ENCODE data around the gene IGFL2.

Gene IGFL2

DNA sequence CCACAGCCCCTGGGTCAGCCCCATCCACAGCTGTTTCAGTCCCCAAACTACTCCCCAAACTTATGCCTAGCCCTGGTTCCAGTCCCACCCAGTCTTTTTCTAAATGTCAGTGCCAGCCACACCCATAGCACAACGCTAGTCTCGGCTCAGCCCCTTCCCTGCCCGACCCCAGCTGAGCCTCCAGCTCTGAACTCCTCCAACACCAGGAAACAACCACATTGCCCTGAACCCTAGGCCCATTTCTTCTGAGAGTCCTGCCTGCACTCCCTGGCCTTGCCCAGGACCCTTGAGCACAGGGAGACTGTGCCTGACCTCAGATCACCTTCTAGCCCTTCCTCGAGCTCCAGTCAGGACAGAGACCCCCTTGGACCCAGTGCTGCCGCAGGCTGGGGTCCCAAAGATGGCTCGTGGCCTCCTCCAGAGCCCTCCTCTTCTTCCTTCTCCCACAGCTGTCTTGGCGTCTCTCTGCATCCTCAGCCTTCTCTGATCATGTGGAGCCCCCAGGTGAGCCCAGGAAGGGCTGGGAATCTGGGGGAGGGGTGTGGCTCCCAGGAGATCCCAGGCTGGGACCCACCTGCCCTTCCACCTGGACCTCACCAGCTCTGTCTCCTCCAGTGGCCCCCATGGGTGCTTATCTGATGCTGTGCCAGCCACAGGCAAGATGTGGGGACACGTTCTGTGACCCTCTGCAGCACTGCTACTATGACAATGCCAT lies 48.5 kb downstream of the IGFL2 start:
- Histone ChIP-seq H3K23ac (ENCODE audit: low read length in 2 of 2) (no peak overlapping the region), H3K4me3 (ENCODE audit: insufficient read depth in 1 of 2, low read depth in 1 of 2, low read length in 2 of 2) (no peak overlapping the region), H3K9ac (ENCODE audit: low read length) (no peak overlapping the region), H3K27me3 (ENCODE audit: control insufficient read depth in 1 of 2, insufficient read depth in 1 of 2, low read length in 2 of 2) (peaks cover 22 to 76% of the 10 kb centered on the region in 2 experiments), H3K36me3 (ENCODE audit: control insufficient read depth in 1 of 2, insufficient read depth in 2 of 2, low read depth in 1 of 2, low read length in 2 of 2) (no peaks in the 10 kb centered on the region), H2AFZ (ENCODE audit: low read depth, low read length) (no peak overlapping the region), H3K4me1 (ENCODE audit: control insufficient read depth, insufficient read depth, low read depth, low read length) (peaks cover 11% of the 10 kb centered on the region), H3K4me2 (ENCODE audit: low read length, poor library complexity, severe bottlenecking) (no peak overlapping the region), H2AK5ac (ENCODE audit: low read length, severe bottlenecking) (no peak overlapping the region), H2BK120ac (ENCODE audit: low read depth, low read length) (no peak overlapping the region), H2BK5ac (ENCODE audit: low read depth, low read length, poor library complexity, severe bottlenecking) (no peak overlapping the region), H2BK12ac (ENCODE audit: low read length in 2 of 2) (no peak overlapping the region), H3K79me1 (replicated peaks; ENCODE audit: low read length, poor library complexity, severe bottlenecking) (no peaks in the 10 kb centered on the region), H3K18ac (ENCODE audit: low read depth in 1 of 2, low read length in 2 of 2) (no peak overlapping the region), H4K8ac (ENCODE audit: low read length) (no peak overlapping the region), H3K9me3 (ENCODE audit: control insufficient read depth, low read length) (no peaks in the 10 kb centered on the region), H4K91ac (ENCODE audit: low read length) (no peak overlapping the region), H3K27ac (ENCODE audit: low read length, poor library complexity, severe bottlenecking) (no peak overlapping the region), H3K14ac (ENCODE audit: low read length in 2 of 2) (peak overlapping the region in 1 of 2 experiments; percentile 83), H3K4ac (ENCODE audit: low read depth in 1 of 2, low read length in 2 of 2) (no peak overlapping the region), H2BK15ac (ENCODE audit: low read depth, poor library complexity, severe bottlenecking) (no peak overlapping the region)
- DNase-seq: no peak
- WGBS: 68% methylated on average over 5 of the region's 8 CpGs

DNA sequence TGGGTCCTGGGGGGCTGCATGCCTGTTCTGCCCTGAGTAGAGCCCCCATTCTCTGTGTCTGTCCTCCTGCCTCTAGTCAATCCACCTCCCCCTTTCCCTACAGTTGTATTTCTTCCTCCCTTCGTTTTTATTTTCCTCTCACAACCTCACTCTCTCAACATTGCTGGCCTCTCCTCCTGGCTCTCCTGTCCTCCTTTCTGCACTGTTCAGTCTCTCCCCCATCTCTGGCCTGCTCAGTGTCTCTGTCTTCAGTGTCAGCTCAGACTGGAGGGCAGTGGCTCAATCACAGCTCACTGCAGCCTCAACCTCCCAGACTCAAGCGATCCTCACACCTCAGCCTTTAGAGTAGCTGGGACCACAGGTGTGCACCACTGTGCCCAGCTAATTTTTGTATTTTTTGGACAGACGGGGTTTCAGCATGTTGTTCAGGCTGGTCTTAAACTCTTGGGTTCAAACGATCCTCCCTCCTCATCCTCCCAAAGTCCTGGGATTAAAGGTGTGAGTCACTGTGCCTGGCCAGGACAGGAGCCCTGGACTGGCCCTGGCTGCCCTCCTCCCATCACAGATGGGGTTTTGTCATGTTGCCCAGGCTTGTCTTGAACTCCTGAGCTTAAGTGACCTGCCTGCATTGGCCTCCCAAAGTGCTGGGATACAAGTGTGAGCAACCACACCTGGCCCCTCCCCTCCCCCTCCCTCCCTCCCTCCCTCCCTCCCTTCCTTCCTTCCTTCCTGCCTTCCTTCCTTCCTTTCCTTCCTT lies 49.5 kb downstream of the IGFL2 start:
- no peak overlapping the region for H4K91ac ChIP-seq (ENCODE audit: low read length)
- no peak overlapping the region for H3K14ac ChIP-seq (ENCODE audit: low read length in 2 of 2)
- no peak overlapping the region for H3K23ac ChIP-seq (ENCODE audit: low read length in 2 of 2)
- no peak for DNase-seq
- H4K8ac ChIP-seq (ENCODE audit: low read length): no peak overlapping the region
- H3K79me1 ChIP-seq (replicated peaks; ENCODE audit: low read length, poor library complexity, severe bottlenecking): no peaks in the 10 kb centered on the region
- no peak overlapping the region for H2BK12ac ChIP-seq (ENCODE audit: low read length in 2 of 2)
- no peak overlapping the region for H3K27ac ChIP-seq (ENCODE audit: low read length, poor library complexity, severe bottlenecking)
- H2BK15ac ChIP-seq (ENCODE audit: low read depth, poor library complexity, severe bottlenecking): no peak overlapping the region
- peaks cover 14% of the 10 kb centered on the region for H3K4me1 ChIP-seq (ENCODE audit: control insufficient read depth, insufficient read depth, low read depth, low read length)
- no peak overlapping the region for H3K18ac ChIP-seq (ENCODE audit: low read depth in 1 of 2, low read length in 2 of 2)
- no peak overlapping the region for H3K4ac ChIP-seq (ENCODE audit: low read depth in 1 of 2, low read length in 2 of 2)
- no peaks in the 10 kb centered on the region for H3K36me3 ChIP-seq (ENCODE audit: control insufficient read depth in 1 of 2, insufficient read depth in 2 of 2, low read depth in 1 of 2, low read length in 2 of 2)
- H3K4me3 ChIP-seq (ENCODE audit: insufficient read depth in 1 of 2, low read depth in 1 of 2, low read length in 2 of 2): no peak overlapping the region
- no peak overlapping the region for H2AK5ac ChIP-seq (ENCODE audit: low read length, severe bottlenecking)
- H3K9ac ChIP-seq (ENCODE audit: low read length): no peak overlapping the region
- H2AFZ ChIP-seq (ENCODE audit: low read depth, low read length): no peak overlapping the region
- H2BK5ac ChIP-seq (ENCODE audit: low read depth, low read length, poor library complexity, severe bottlenecking): no peak overlapping the region
- no peaks in the 10 kb centered on the region for H3K9me3 ChIP-seq (ENCODE audit: control insufficient read depth, low read length)
- 66% methylated on average over 4 of the region's 4 CpGs for WGBS
- H3K27me3 ChIP-seq (ENCODE audit: control insufficient read depth in 1 of 2, insufficient read depth in 1 of 2, low read length in 2 of 2): peaks cover 22 to 80% of the 10 kb centered on the region in 2 experiments
- no peak overlapping the region for H2BK120ac ChIP-seq (ENCODE audit: low read depth, low read length)
- no peak overlapping the region for H3K4me2 ChIP-seq (ENCODE audit: low read length, poor library complexity, severe bottlenecking)

- peaks cover 28 to 88% of the 10 kb centered on the region in 2 experiments for H3K27me3 ChIP-seq (ENCODE audit: control insufficient read depth in 1 of 2, insufficient read depth in 1 of 2, low read length in 2 of 2)
- H4K8ac ChIP-seq (ENCODE audit: low read length): no peak overlapping the region
- no peaks in the 10 kb centered on the region for H3K9me3 ChIP-seq (ENCODE audit: control insufficient read depth, low read length)
- no peak overlapping the region for H2AK5ac ChIP-seq (ENCODE audit: low read length, severe bottlenecking)
- no peak overlapping the region for H3K18ac ChIP-seq (ENCODE audit: low read depth in 1 of 2, low read length in 2 of 2)
- no peak overlapping the region for H2BK12ac ChIP-seq (ENCODE audit: low read length in 2 of 2)
- no peak overlapping the region for H3K27ac ChIP-seq (ENCODE audit: low read length, poor library complexity, severe bottlenecking)
- peaks cover 14% of the 10 kb centered on the region for H3K4me1 ChIP-seq (ENCODE audit: control insufficient read depth, insufficient read depth, low read depth, low read length)
- H4K91ac ChIP-seq (ENCODE audit: low read length): no peak overlapping the region
- H3K23ac ChIP-seq (ENCODE audit: low read length in 2 of 2): no peak overlapping the region
- H3K9ac ChIP-seq (ENCODE audit: low read length): no peak overlapping the region
- H3K14ac ChIP-seq (ENCODE audit: low read length in 2 of 2): no peak overlapping the region
- H3K4me3 ChIP-seq (ENCODE audit: insufficient read depth in 1 of 2, low read depth in 1 of 2, low read length in 2 of 2): no peak overlapping the region
- H2BK5ac ChIP-seq (ENCODE audit: low read depth, low read length, poor library complexity, severe bottlenecking): no peak overlapping the region
- no peak overlapping the region for H2AFZ ChIP-seq (ENCODE audit: low read depth, low read length)
- DNase-seq: no peak
- no peak overlapping the region for H2BK15ac ChIP-seq (ENCODE audit: low read depth, poor library complexity, severe bottlenecking)
- H2BK120ac ChIP-seq (ENCODE audit: low read depth, low read length): no peak overlapping the region
- H3K4ac ChIP-seq (ENCODE audit: low read depth in 1 of 2, low read length in 2 of 2): no peak overlapping the region
- WGBS: 73% methylated on average over 3 of the region's 3 CpGs
- no peak overlapping the region for H3K4me2 ChIP-seq (ENCODE audit: low read length, poor library complexity, severe bottlenecking)
- H3K79me1 ChIP-seq (replicated peaks; ENCODE audit: low read length, poor library complexity, severe bottlenecking): no peaks in the 10 kb centered on the region
- H3K36me3 ChIP-seq (ENCODE audit: control insufficient read depth in 1 of 2, insufficient read depth in 2 of 2, low read depth in 1 of 2, low read length in 2 of 2): no peaks in the 10 kb centered on the region
These were observed 50.7 kb downstream of the IGFL2 start for GRCh38 chr19:46198756-46199155.

- Histone ChIP-seq H2BK12ac (ENCODE audit: low read length in 2 of 2) (no peak overlapping the region), H3K9ac (ENCODE audit: low read length) (no peak overlapping the region), H3K4me1 (ENCODE audit: control insufficient read depth, insufficient read depth, low read depth, low read length) (peaks cover 18% of the 10 kb centered on the region), H2BK120ac (ENCODE audit: low read depth, low read length) (no peak overlapping the region), H2AFZ (ENCODE audit: low read depth, low read length) (no peak overlapping the region), H2BK15ac (ENCODE audit: low read depth, poor library complexity, severe bottlenecking) (no peak overlapping the region), H3K4ac (ENCODE audit: low read depth in 1 of 2, low read length in 2 of 2) (no peak overlapping the region), H3K36me3 (ENCODE audit: control insufficient read depth in 1 of 2, insufficient read depth in 2 of 2, low read depth in 1 of 2, low read length in 2 of 2) (no peaks in the 10 kb centered on the region), H2AK5ac (ENCODE audit: low read length, severe bottlenecking) (no peak overlapping the region), H3K79me1 (replicated peaks; ENCODE audit: low read length, poor library complexity, severe bottlenecking) (no peaks in the 10 kb centered on the region), H3K4me3 (ENCODE audit: insufficient read depth in 1 of 2, low read depth in 1 of 2, low read length in 2 of 2) (no peak overlapping the region), H3K27me3 (ENCODE audit: control insufficient read depth in 1 of 2, insufficient read depth in 1 of 2, low read length in 2 of 2) (peaks cover 31 to 88% of the 10 kb centered on the region in 2 experiments), H3K23ac (ENCODE audit: low read length in 2 of 2) (no peak overlapping the region), H3K14ac (ENCODE audit: low read length in 2 of 2) (no peak overlapping the region), H2BK5ac (ENCODE audit: low read depth, low read length, poor library complexity, severe bottlenecking) (no peak overlapping the region), H3K4me2 (ENCODE audit: low read length, poor library complexity, severe bottlenecking) (no peak overlapping the region), H4K91ac (ENCODE audit: low read length) (no peak overlapping the region), H3K18ac (ENCODE audit: low read depth in 1 of 2, low read length in 2 of 2) (no peak overlapping the region), H3K27ac (ENCODE audit: low read length, poor library complexity, severe bottlenecking) (no peak overlapping the region), H3K9me3 (ENCODE audit: control insufficient read depth, low read length) (no peaks in the 10 kb centered on the region), H4K8ac (ENCODE audit: low read length) (no peak overlapping the region)
- WGBS: 81% methylated on average over 15 of the region's 16 CpGs
- DNase-seq: no peak
These were observed 53.6 kb downstream of the IGFL2 start for GRCh38 chr19:46201454-46202310.

All from mesenchymal stem cell (in vitro differentiated cells and primary cell).